ENCODE measurements around the gene FSD2.

DNA sequence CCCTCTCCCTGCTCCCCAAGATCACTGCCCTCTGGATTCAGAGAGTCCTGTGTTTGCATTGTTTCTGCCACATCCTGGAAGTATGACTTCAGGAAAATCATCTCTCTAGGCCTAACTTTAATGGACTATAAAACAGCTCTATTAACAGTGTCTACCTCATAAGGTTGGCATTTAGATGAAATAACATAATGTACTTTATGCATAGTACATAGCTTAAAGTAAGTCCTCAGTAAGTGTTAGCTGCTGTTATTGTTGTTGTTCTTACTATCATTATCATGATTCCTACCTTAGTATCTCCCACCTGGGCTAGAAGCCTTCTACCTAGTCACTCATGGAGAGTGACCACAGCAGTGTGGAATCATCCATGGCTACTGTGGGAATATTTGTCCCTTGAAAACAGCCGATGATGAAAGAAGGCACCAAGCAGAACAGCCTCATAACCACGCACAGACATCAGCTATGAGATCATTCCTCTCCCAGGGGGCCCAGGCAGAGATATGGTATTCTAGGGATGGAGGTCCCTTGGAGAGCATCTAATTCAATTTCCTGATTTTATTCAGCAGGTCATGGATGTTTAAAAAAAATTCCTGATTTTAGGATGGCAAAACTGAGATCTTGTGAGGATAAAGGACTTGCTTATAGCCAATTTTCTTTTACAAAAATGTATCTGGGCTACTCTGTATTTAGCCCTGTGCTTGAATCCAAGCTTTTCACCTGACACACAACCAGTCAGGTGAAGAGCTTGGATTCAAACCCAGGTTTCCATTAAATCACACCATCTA, 1.9 kb downstream of the FSD2 start:
- TF ChIP-seq, protein P1, sequence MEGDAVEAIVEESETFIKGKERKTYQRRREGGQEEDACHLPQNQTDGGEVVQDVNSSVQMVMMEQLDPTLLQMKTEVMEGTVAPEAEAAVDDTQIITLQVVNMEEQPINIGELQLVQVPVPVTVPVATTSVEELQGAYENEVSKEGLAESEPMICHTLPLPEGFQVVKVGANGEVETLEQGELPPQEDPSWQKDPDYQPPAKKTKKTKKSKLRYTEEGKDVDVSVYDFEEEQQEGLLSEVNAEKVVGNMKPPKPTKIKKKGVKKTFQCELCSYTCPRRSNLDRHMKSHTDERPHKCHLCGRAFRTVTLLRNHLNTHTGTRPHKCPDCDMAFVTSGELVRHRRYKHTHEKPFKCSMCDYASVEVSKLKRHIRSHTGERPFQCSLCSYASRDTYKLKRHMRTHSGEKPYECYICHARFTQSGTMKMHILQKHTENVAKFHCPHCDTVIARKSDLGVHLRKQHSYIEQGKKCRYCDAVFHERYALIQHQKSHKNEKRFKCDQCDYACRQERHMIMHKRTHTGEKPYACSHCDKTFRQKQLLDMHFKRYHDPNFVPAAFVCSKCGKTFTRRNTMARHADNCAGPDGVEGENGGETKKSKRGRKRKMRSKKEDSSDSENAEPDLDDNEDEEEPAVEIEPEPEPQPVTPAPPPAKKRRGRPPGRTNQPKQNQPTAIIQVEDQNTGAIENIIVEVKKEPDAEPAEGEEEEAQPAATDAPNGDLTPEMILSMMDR (IDR thresholded peaks at IDR 0.05) = no peak
- TF ChIP-seq POLR2A (IDR thresholded peaks at IDR 0.05) = no peak
- TF ChIP-seq POLR2AphosphoS5 (IDR thresholded peaks at IDR 0.05) = no peak

Data from transverse colon (tissue), 4 donors.